Measurements from ENCODE around the gene PRR23B.
"Not testable (repeated sequence)": the region's sequence is repeated elsewhere in the genome, so short reads cannot be mapped to it uniquely, and the experiment has no call there.

Gene PRR23B

GRCh38 chr3:139020868-139021234 is at the start of gene PRR23B:
Gene PRR23B, minus strand, starts transcription at chr3:139020926. Its CDS starts 265 bp downstream, at chr3:139020661.
- no peak for DNase-seq

GRCh38 chr3:139062918-139063317 is 42.2 kb upstream of the PRR23B start:
- no peak for DNase-seq

GRCh38 chr3:139052802-139053600 is 32.3 kb upstream of the PRR23B start:
- no peak for DNase-seq

- no peak for DNase-seq
These were observed 23.9 kb upstream of the PRR23B start, which contains the start of gene PRR23C for GRCh38 chr3:139044366-139045210. Gene PRR23C, minus strand, starts transcription at chr3:139044892. Its CDS starts 272 bp downstream, at chr3:139044620.

- DNase-seq = no peak
These were observed 23.0 kb upstream of the PRR23B start for GRCh38 chr3:139043554-139044365.

- no peak for DNase-seq
These were observed 16.8 kb upstream of the PRR23B start for GRCh38 chr3:139037478-139037877.

GRCh38 chr3:139032326-139033002 is 11.7 kb upstream of the PRR23B start:
- DNase-seq = no peak

GRCh38 chr3:139030576-139030975 is 9.8 kb upstream of the PRR23B start:
- not testable (repeated sequence) for DNase-seq

- DNase-seq = no peak
These were observed 4.2 kb upstream of the PRR23B start for GRCh38 chr3:139024968-139025367.

- no peak for DNase-seq
These were observed 474 bp downstream of the PRR23B start for GRCh38 chr3:139020036-139020867.

- DNase-seq = no peak
These were observed 4.2 kb downstream of the PRR23B start for GRCh38 chr3:139016430-139017048.

- no peak for DNase-seq
These were observed 14.5 kb downstream of the PRR23B start, which contains the start of gene PRR23A for GRCh38 chr3:139006051-139006716. Gene PRR23A, minus strand, starts transcription at chr3:139006268. Its CDS starts 0 bp downstream, at chr3:139006268.

GRCh38 chr3:139005356-139005993 is 15.3 kb downstream of the PRR23B start:
- DNase-seq = no peak

- DNase-seq = no peak
These were observed 25.0 kb downstream of the PRR23B start for GRCh38 chr3:138995706-138996105.

- DNase-seq = no peak
These were observed 33.5 kb downstream of the PRR23B start for GRCh38 chr3:138987181-138987580.

GRCh38 chr3:138985932-138986331 is 34.8 kb downstream of the PRR23B start:
- no peak for DNase-seq

GRCh38 chr3:138984816-138985215 is 35.9 kb downstream of the PRR23B start:
- DNase-seq = no peak

GRCh38 chr3:138976047-138976446 is 44.7 kb downstream of the PRR23B start:
- DNase-seq = no peak

GRCh38 chr3:138975351-138975750 is 45.4 kb downstream of the PRR23B start:
- DNase-seq = no peak

- no peak for DNase-seq
These were observed 46.3 kb downstream of the PRR23B start for GRCh38 chr3:138974462-138974861.
